ENCODE results near the gene ARID5B.

ARID5B gene

GRCh38 chr10:62037166-62037831 is 135.8 kb downstream of the ARID5B start:
- DNase-seq, result no peak

- DNase-seq, result no peak
Measured at GRCh38 chr10:62037890-62038608, 136.6 kb downstream of the ARID5B start.

GRCh38 chr10:62038609-62039190 is 137.2 kb downstream of the ARID5B start:
- no peak for DNase-seq

- no peak for DNase-seq
Measured at GRCh38 chr10:62039954-62040353, 138.5 kb downstream of the ARID5B start.

GRCh38 chr10:62040881-62041280 is 139.4 kb downstream of the ARID5B start:
- DNase-seq, result no peak

- no peak for DNase-seq
Measured at GRCh38 chr10:62043421-62044021, 142.0 kb downstream of the ARID5B start.

GRCh38 chr10:62044566-62044965 is 143.1 kb downstream of the ARID5B start:
- DNase-seq, result no peak

GRCh38 chr10:62045765-62046521 is 144.4 kb downstream of the ARID5B start:
- DNase-seq, result peak; percentile 21

- DNase-seq, result peak; percentile 36
Measured at GRCh38 chr10:62046522-62047227, 145.2 kb downstream of the ARID5B start.

- no peak for DNase-seq
Measured at GRCh38 chr10:62047228-62047892, 145.9 kb downstream of the ARID5B start.

GRCh38 chr10:62047960-62048383 is 146.5 kb downstream of the ARID5B start:
- no peak for DNase-seq

- DNase-seq, result no peak
Measured at GRCh38 chr10:62048470-62048869, 147.0 kb downstream of the ARID5B start.

- no peak for DNase-seq
Measured at GRCh38 chr10:62048919-62049623, 147.6 kb downstream of the ARID5B start.

GRCh38 chr10:62049624-62050345 is 148.3 kb downstream of the ARID5B start:
- no peak for DNase-seq

- no peak for DNase-seq
Measured at GRCh38 chr10:62050346-62050892, 148.9 kb downstream of the ARID5B start.

- no peak for DNase-seq
Measured at GRCh38 chr10:62050893-62051433, 149.5 kb downstream of the ARID5B start.

- no peak for DNase-seq
Measured at GRCh38 chr10:62052276-62052675, 150.8 kb downstream of the ARID5B start.

GRCh38 chr10:62053860-62054259 is 152.4 kb downstream of the ARID5B start:
- no peak for DNase-seq

- no peak for DNase-seq
Measured at GRCh38 chr10:62054408-62054807, 152.9 kb downstream of the ARID5B start.

GRCh38 chr10:62054830-62055229 is 153.3 kb downstream of the ARID5B start:
- DNase-seq, result no peak
